GM21619 (cell line): ENCODE results near the gene IMPG1.

Source experiments
- ATAC-seq: cut with Tn5 transposase; IDR thresholded peaks from one replicate; pipeline ENCODE4 v1.9.1; 2021; ENCODE audit not compliant: unreplicated experiment

IMPG1 gene

DNA sequence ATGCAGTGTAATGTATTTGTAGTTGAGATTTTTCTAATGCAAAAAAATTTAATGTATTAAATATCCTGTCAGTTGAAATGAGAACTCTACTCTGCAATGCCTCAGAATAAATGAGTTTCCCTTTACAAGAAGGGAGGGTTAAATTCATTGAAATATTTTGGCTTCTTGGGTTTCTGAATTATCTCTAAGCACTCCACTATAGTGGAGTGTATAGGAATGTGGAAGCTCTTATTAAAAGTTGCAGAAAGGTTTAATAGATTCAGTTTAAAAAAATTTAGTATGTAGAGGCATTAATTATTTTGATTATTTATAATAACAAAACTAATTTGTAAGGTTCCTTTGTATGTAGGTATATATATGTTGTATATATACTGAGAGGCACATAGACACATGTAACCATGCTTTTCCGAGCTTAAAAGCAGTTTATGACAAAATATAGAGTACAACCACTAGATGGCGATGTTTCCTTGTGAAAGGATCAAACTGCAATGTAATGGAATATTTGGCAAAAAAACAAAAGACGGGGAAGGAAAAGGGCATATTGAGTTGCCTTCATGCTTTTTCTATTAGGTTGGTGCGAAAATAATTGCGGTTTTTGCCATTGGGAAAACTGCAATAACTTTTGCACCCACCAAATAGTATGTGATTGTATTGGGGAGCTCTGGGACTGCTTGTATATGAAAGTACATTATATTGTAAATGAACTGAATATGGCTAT is 179.2 kb downstream of the IMPG1 start:
- ATAC-seq = peak; percentile 86

DNA sequence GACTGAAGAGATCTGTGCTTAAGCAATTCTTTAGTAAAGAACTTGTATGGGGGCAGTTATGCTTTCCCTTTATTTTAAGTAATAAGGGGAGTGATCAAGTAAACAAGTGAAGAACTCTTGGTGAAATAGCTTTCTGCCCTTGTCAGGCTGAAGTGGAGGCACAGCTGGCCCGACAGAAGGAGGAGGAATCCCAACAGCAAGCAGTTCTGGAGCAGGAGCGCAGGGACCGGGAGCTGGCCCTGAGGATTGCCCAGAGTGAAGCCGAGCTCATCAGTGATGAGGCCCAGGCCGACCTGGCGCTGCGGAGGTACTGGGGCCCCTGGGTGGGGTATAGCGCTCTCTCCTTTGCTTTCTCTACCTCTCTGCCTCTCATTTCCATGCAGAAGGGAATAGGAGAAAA is 180.1 kb downstream of the IMPG1 start:
- no peak for ATAC-seq

- ATAC-seq = no peak
Measured at GRCh38 chr6:75884822-75885221, 187.6 kb downstream of the IMPG1 start.

DNA sequence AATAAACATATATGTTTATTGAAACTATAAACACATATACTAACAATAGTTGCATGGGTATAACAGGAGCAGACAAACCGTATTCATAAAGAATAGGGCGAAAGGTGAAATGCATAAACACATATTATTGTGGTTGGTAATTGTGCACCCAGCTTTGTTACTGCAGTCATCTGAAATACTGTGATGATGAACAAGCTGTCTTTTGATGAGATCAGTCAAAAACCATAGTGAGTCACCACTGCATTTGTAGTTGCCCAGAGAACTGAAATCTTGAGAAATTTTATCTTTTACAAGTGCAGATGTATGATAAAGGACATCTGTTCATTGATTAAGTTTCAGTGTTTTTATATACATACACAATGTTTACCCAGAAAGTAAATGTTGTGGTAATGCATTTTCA is 189.7 kb downstream of the IMPG1 start:
- no peak for ATAC-seq

GRCh38 chr6:75880305-75880704 is 192.2 kb downstream of the IMPG1 start:
- ATAC-seq = no peak

GRCh38 chr6:75876152-75876551 is 196.3 kb downstream of the IMPG1 start:
- ATAC-seq = no peak

DNA sequence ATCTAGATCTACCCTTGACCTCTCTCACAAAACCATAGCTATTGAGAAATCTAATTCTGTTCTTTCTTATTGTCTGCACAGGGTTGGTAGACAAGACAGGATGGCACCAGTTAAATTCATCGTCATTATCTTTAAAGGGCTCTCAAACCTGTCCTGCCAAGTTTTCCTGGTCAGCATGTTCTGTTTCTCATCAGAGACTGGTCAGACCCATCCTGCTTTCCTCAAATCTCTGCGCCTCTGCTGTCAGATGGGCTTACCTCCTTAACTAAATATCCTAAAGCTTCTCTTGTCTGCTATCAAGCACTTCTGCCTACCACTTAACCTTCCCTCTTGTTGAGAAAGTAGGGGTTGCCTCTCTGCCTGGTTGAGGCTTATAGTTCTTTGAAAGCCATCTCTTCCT is 198.2 kb downstream of the IMPG1 start:
- ATAC-seq = no peak
